Raji (cell line): ENCODE data around the gene TASP1.

ENCODE experiments used
- POLR2A ChIP-seq: IDR thresholded peaks from 2 replicates; pipeline ENCODE4 v1.6.1; 2011; ENCODE audit warnings: low read depth, low read length, control low read depth; ENCODE audit not compliant: insufficient read depth

Gene TASP1

DNA sequence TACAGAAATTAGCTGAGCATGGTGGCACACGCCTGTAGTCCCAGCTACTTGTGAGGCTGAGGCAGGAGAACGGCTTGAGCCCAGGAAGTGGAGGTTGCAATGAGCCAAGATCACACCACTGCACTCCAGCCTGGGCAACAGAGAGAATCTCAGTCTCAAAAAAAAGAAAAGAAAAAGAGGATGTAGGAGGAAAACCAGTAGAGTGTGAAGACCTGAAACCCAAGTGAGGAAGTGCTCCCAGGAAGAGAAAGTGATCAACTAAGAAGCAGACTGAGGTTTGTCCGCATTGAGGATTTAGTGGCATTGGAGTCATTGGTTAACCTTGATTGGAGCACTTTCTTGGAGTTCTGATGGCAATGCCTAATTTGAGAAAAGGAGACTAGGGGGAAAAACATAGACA lies 20.6 kb upstream of the TASP1 start:
- TF ChIP-seq POLR2A: no peak

DNA sequence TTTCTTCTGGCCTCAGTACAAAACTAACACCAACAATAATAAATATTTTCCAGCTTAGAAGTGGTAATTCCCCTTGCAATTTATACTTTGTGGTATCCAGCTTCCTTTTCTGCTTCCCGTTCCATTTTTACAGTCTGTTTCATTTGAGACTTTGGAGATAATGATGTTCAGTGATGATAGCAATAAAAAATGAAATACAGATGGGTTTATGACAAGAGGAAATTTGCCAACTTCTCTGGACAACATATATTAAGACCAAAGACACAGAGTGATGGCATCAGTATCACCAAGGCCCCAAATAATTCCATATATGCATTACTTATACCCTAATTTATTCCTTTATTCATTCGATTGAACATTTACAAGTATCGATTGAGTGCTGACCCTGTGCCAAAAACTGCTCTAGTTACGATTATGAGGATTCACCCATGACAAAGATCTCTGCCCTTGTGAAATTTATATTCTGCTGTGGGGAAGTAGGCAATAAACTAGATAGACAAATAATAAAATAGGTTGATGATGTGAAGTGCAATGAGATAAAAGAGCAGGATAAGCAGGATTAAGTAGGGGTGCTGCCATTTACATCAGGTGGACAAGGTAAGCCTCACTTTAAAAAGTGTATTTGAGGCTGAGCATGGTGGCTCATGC lies 18.1 kb upstream of the TASP1 start:
- TF ChIP-seq POLR2A: no peak

- TF ChIP-seq POLR2A: no peak
Observed at GRCh38 chr20:13654463-13655023, 15.8 kb upstream of the TASP1 start.

GRCh38 chr20:13650474-13650873 lies 11.7 kb upstream of the TASP1 start:
- TF ChIP-seq POLR2A: no peak

- TF ChIP-seq POLR2A: no peak
Observed at GRCh38 chr20:13648291-13649228, 9.8 kb upstream of the TASP1 start.

GRCh38 chr20:13644010-13644409 lies 5.3 kb upstream of the TASP1 start:
- no peak for TF ChIP-seq POLR2A

DNA sequence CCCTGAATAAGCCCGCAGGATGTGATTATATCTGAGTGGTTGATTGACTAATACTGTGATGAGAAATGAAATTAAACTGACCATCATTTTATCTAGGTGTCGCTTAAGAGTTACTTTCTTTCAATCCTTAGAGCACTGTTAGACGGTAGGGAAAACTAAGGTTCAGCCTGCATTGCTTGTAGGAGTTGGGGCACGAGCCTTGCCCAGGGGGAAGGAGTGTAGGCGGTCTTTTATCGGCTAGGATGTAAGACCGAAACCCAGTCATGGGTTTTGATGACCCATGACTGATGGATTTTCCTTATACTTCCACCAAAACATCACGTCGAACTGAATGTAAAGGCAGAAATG lies 392 bp upstream of the TASP1 start:
- TF ChIP-seq POLR2A: no peak

DNA sequence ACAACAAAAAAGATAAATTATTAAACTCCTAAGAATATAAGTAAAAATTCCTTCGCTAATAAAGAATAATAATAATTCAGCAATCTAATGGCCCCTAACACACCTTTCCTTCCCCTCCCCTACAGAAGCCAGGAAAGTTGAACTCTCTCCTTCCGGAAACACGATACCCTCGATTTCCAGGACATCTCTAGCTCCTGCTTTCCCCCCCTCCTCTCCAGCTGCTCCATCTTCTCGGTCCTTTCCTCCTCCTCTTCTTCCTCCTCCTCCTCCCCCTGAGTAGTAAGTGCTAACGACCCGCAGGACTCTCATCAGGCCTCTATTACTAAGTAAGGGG lies 603 bp downstream of the TASP1 start:
- no peak for TF ChIP-seq POLR2A

DNA sequence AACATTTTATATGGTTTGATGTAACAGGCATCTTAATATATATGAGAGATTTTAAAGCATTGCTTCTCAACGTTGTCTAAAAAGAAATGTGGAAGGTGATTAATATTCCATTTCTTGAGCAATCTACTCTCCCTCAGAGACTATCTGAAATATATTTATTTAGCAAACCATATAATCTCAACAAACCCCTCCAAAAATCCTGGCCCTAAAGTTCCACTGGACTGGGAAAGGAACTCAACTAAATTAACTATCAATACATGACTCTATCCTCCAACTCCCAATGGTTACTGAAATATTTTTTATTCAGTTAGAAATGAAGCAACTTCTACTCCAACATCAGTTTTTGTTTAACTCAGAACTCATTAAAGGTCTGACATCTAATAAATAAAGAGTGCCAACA lies 6.3 kb downstream of the TASP1 start:
- no peak for TF ChIP-seq POLR2A

DNA sequence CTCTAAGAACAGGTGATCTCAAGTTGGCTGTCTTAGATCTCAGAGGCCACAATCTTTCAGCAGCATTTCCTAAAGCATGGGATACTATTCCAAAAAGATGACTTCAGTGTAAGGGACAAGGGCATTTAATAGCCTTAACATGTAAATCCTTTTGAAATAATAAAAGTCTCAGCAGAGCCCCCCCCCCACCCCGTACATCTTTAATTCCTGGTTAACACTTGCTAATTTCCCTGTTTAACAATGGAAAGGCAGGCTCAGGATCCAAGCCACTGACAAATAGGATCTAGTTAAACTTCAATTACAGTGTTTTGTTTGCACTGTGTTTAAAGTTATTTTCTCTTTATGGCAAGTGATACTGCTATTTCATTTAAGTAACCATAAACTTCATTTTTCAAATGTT lies 12.0 kb downstream of the TASP1 start:
- no peak for TF ChIP-seq POLR2A

DNA sequence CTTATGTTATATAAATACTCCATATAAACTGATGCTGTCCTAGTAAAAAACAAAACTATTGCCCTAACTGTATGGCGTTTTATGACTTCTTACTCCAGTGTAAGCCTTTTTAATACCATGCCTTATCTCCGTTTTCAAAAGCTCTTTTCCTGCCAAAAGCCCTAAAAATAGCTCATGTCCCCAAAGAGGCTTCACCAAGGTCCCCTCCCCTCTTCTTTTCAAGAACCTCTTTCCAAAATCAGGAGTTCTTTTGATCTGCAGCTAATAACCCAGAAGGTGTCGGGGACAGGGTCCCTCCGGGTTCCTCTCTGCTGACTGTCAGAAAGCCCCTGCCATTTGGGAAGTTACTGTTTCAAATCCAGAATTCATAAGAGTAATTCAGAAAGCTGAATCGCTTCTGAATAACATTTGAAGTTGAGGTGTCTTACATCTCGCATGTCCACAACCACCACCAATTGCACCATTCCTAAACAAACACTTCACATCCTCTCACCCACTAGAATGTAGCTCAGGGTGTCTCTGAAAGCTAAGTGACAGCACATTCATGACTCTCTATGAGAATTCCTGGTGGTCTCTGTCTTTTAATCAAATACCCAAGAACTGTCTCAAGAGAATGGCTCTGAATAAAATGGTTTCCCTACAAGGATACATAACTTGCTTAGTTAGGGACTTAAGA lies 13.3 kb downstream of the TASP1 start:
- no peak for TF ChIP-seq POLR2A

DNA sequence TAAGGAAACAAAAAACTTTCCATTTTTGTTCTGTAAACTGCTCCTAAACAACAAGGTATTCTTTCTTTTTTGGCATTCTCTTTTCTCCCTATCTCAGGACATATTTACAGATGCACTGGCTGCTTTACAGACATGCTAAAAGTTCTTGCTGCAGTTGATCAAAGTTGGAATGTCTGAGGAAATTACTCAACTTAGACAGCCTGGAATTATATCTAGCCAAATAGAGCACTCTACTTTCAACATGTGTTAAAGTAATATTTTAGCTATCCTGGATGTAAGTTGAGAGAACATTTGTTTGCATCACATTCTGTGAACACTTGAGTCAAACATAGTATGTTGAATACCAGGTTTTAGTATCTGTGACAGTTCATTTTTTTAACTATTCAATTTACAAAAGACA lies 24.8 kb downstream of the TASP1 start:
- no peak for TF ChIP-seq POLR2A

DNA sequence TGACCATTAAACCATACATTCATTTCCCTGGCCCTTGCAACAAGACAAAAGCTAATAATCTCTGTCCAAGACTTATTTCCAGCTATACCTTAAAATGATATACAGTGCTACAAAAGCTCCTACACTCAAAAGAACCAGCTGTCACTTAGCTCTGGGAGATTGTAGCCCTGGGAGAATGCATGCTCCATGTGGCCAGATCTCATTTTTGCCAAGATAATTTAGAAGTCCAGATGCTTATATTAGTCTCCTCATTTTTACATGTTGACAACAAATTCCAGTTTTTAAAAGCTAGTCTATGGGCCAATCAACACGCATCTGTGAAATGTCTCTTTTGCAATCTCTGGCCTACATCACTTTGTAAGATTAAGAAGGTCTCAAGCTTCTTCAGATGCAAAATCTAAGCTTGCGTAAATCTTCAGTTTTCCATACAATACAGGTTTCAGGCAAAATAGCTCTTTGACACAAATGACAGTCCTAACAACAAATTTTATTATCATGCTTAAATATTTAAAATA lies 27.1 kb downstream of the TASP1 start:
- TF ChIP-seq POLR2A: no peak

GRCh38 chr20:13610184-13610583 lies 28.5 kb downstream of the TASP1 start:
- no peak for TF ChIP-seq POLR2A

DNA sequence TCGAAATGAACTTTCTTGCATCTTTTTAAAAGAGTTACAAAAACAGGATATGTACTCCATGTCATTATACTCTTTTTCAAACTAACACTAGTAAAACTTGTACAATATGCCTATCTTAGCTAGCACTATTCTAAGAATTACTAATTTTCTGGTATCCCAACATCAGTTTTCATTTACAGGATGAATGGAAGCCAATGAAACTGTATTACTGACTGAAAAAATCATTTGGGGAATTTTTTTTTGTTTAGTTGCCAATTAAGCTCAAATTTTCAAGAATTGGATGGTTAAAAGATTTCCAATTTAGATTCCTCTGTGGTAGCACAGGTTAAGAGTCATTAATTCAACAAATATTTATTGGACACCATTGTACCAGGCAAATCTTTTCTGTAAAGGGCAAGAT lies 30.7 kb downstream of the TASP1 start:
- no peak for TF ChIP-seq POLR2A

DNA sequence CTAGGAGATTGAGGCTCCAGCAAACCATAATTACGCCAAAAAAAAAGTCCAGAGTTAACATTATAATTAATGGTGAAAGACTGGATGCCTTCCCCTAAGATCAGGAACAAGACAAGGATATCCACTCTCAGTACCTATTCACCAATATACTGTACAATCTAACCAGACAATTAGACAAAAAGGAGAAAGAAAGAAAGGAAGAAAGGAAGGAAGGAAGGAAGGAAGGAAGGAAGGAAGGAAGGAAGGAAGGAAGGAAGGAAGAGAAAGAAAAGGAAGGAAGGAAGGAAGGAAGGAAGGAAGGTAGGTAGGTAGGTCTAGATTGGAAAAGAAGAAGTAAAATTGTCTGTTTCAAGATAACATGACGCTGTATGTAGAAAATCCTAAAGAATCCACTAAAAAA lies 50.7 kb downstream of the TASP1 start:
- TF ChIP-seq POLR2A: no peak

DNA sequence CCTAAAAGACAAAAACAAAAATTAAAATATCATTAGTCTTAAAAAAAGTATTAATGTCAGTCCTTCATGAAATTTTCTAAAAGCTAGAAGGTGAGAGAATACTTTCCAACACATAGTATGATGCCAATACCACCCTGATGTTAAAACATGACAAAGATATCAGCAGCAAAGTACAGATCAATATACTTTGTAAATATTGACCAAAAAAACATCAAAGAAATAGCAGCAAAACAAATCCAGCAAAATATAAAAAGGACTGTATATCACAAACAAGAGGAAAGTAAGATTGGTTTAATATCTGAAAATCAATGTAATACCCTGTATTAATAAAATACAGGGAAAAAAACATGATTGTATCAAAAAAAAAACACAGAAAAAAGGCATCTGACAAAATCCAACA lies 51.4 kb downstream of the TASP1 start:
- no peak for TF ChIP-seq POLR2A
